Mucosa of stomach (tissue), 1 donor: ENCODE results near the gene MRPL11.
"Not testable (repeated sequence)": the region's sequence is repeated elsewhere in the genome, so short reads cannot be mapped to it uniquely, and the experiment has no call there.

Experiments
- H3K27me3 ChIP-seq: one replicate; pipeline ENCODE4 v1.7.0; 2013; ENCODE audit warnings: mild to moderate bottlenecking, low read length; ENCODE audit not compliant: control insufficient read depth, insufficient read depth
- H3K36me3 ChIP-seq: one replicate; pipeline ENCODE4 v1.7.0; 2013; ENCODE audit warnings: low read length; ENCODE audit not compliant: control insufficient read depth, insufficient read depth
- H3K4me1 ChIP-seq: one replicate; pipeline ENCODE4 v1.7.0; 2013; ENCODE audit warnings: mild to moderate bottlenecking, low read length; ENCODE audit not compliant: control insufficient read depth, insufficient read depth
- H3K4me3 ChIP-seq: one replicate; pipeline ENCODE4 v1.7.0; 2013; ENCODE audit warnings: low read length
- H3K9ac ChIP-seq: one replicate; pipeline ENCODE4 v1.7.0; 2013; ENCODE audit warnings: mild to moderate bottlenecking, low read length, moderate library complexity
- H3K9me3 ChIP-seq: one replicate; pipeline ENCODE4 v1.7.0; 2013; ENCODE audit warnings: mild to moderate bottlenecking, low read length, moderate library complexity; ENCODE audit not compliant: control insufficient read depth
- donor health status: Pancreatic carcinoma.

The MRPL11 gene

DNA sequence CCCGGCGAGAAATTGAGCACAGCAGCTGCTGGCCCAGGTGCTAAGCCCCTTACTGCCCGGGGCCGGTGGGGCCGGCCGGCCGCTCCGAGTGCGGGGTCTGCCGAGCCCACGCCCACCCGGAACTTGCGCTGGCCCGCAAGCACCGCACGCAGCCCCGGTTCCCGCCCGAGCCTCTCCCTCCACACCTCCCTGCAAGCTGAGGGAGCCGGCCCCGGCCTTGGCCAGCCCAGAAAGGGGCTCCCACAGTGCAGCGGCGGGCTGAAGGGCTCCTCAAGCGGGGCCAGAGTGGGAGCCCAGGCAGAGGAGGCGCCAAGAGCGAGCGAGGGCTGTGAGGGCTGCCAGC is 2.3 kb upstream of the MRPL11 start:
- H3K4me3 ChIP-seq, H3K9ac ChIP-seq, H3K36me3 ChIP-seq, H3K27me3 ChIP-seq, H3K4me1 ChIP-seq, H3K9me3 ChIP-seq: not testable (repeated sequence)

DNA sequence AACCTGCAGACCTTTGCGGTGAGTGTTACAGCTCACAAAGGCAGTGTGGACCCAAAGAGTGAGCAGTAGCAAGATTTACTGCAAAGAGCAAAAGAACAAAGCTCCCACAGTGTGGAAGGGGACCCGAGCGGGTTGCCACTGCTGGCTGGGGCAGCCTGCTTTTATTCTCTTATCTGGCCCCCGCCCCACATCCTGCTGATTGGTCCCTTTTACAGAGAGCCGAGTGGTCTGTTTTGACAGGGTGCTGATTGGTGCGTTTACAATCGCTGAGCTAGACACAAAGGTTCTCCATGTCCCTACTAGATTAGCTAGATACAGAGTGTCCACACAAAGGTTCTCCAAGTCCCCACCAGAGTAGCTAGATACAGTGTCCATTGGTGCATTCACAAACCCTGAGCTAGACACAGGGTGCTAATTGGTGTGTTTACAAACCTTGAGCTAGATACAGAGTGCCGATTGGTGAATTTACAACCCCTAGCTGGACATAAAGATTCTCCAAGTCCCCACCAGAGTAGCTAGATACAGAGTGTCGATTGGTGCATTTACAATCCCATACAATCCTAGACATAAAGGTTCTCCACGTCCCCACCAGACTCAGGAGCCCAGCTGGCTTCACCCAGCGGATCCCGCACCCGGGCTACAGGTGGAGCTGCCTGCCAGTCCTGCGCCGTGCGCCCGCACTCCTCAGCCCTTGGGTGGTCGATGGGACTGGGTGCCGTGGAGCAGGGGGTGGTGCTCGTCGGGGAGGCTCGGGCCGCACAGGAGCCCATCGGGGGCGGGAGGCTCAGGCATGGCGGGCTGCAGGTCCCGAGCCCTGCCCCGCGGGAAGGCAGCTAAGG is 1.7 kb upstream of the MRPL11 start:
- not testable (repeated sequence) for H3K4me3 ChIP-seq, H3K36me3 ChIP-seq, H3K9ac ChIP-seq, H3K9me3 ChIP-seq, H3K27me3 ChIP-seq, H3K4me1 ChIP-seq

DNA sequence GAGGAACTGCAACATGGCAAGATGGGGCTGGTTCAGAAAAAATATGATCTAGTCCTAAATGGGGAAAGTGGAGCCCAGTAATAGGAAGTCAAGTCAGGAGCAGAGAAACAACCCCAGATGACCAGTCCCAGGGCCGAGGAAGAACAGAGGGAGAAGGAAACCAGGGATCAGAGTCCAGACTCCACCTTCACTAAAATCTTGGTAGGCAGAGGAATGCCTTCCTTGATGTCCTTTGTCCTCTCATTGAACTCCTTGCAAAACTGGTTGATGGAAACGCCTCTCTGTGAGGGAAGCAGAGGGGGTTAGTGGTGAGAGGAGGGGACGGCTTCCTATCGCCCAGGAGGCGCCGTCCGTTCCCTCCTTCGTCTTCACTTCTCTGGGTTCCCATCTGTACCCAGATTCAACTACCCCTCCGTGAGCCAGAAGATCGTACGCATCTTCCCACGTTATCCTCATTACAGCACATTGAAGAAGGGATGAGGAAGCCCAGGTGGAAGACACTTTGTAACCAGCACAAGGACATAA is 607 bp downstream of the MRPL11 start:
- H3K9ac ChIP-seq = peak overlapping the region; percentile 78
- no peaks in the 10 kb centered on the region for H3K4me1 ChIP-seq
- peak overlapping the region; percentile 71 for H3K4me3 ChIP-seq
- no peaks in the 10 kb centered on the region for H3K9me3 ChIP-seq
- no peaks in the 10 kb centered on the region for H3K27me3 ChIP-seq
- H3K36me3 ChIP-seq = no peaks in the 10 kb centered on the region

DNA sequence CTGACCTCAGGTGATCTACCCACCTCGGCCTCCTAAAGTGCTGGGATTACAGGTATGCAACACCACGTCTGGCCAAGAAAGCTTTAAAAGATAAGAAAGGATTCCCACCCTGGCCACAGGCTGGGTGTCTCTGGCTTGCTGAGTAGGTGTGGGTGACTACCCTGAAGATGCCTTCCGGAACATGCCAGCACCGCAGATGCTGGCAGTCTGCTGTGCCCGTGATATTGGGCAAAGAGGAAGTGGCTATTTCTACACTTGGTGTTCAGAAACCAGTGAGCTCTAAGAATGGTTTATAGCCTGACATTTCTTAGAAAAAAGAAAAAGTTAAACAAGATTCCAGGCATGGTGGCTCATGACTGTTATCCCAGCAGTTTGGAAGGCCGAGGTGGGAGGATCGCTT is 6.1 kb downstream of the MRPL11 start:
- Histone ChIP-seq H3K9ac (no peak overlapping the region), H3K4me1 (no peaks in the 10 kb centered on the region), H3K4me3 (no peak overlapping the region), H3K9me3 (no peaks in the 10 kb centered on the region), H3K36me3 (no peaks in the 10 kb centered on the region), H3K27me3 (no peaks in the 10 kb centered on the region)

DNA sequence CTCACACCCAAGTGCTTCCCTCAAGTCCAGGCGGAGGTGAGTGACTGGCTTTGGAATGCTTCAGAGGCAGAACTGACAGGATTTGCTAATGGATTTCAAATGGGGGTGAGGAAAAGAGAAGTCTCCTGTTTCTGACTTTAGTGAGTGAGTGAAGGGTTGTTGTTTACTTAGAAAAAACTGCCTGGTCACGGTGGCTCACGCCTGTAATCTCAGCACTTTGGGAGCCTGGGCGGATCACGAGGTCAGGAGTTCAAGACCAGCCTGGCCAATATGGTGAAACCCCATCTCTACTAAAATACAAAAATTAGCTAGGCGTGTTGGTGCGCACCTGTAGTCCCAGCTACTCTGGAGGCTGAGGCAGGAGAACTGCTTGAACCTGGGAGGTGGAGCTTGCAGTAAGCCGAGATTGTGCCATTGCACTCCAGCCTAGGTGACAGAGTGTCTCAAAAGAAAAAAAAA is 6.7 kb downstream of the MRPL11 start:
- not testable (repeated sequence) for H3K4me3 ChIP-seq, H3K9ac ChIP-seq, H3K27me3 ChIP-seq, H3K36me3 ChIP-seq, H3K4me1 ChIP-seq, H3K9me3 ChIP-seq

DNA sequence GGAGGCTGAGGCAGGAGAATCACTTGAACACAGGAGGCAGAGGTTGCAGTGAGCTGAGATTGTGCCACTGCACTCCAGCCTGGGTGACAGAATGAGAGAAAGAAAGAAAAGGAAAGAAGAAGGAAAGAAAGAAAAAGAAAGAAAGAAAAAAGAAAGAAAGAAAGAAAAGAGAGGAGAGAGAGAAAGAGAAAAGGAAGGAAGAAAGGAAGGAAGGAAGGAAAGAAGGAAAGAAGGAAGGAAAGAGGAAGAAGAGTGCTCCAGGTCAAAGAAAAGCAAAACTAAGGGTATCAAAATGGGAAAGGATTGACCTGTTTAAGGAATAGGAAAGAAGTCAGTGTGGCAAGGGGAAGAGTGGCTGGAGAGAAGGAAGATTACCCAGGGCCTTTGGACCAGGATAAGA is 7.4 kb downstream of the MRPL11 start:
- H3K9ac ChIP-seq, H3K36me3 ChIP-seq, H3K4me3 ChIP-seq, H3K9me3 ChIP-seq, H3K27me3 ChIP-seq, H3K4me1 ChIP-seq: not testable (repeated sequence)

DNA sequence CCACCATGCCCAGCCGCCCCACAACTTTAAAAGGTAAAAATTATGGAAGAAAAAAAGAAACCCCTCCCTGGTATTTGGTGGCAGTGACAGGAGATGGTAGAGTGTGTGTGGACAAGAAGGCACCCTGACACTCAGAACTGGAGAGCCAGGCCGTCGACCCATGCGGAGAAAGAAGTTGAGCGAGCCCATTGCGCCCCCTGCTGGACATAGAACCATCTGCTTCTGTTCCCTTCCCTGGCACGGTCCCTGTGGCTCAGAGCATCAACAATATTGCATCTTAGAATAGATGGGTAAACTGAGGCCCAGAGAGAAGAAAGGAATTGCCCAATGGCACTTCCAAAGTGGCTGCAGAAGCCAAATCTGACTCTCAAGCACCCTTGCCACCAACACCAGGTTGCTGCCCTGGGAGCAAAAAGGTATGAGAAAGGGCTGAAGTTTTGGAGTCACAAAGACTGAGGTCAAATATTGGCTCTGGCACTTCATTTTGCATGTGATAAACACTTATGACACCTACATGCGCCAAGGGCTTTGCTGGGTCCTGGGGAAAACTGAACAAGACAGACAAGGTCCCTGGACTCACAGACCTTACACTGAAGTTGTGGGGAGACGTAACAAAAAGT is 8.6 kb downstream of the MRPL11 start:
- Histone ChIP-seq H3K4me1 (no peaks in the 10 kb centered on the region), H3K27me3 (no peaks in the 10 kb centered on the region), H3K4me3 (no peak overlapping the region), H3K9ac (no peak overlapping the region), H3K9me3 (no peaks in the 10 kb centered on the region), H3K36me3 (no peaks in the 10 kb centered on the region)

DNA sequence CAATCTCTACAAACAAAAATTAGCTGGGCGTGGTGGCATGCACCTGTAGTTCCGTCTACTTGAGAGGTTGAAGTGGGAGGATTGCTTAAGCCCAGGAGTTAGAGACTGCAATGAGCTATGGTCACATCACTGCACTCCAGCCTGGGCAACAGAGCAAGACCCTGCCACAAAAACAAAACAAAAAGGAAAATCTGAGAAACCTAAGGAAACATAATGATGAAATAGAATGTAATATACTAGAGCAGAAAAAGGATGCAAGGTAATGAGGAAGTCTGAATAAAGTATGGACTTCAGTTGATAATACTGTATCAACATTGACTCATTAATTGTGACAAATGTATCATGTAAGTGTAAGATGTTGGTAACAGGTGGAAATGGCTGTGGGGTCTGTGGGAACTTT is 9.7 kb downstream of the MRPL11 start:
- no peaks in the 10 kb centered on the region for H3K27me3 ChIP-seq
- H3K36me3 ChIP-seq = no peaks in the 10 kb centered on the region
- H3K4me1 ChIP-seq = no peaks in the 10 kb centered on the region
- H3K4me3 ChIP-seq = no peak overlapping the region
- H3K9me3 ChIP-seq = no peaks in the 10 kb centered on the region
- no peak overlapping the region for H3K9ac ChIP-seq

DNA sequence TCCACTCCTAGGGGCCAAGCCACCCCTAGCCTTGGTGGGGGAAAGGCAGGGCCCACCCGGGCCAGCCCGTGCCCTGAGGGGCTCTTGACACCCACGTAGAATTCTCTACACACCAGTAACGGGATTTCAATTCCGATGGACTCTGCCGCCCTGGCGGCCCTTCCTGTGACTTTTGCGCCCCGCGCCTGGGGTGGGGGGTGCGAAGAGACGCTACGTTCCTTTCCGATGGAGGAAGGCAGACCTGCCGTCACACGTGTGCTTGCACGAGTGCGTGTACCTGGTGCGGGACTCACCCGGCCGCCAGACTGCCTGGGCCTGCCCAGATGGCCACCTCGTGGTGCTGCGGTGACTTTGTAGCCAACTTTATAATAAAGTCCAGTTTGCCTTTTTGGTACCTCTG is 12.3 kb downstream of the MRPL11 start:
- H3K4me3 ChIP-seq = no peak overlapping the region
- no peaks in the 10 kb centered on the region for H3K36me3 ChIP-seq
- H3K9me3 ChIP-seq = no peaks in the 10 kb centered on the region
- H3K27me3 ChIP-seq = no peaks in the 10 kb centered on the region
- no peaks in the 10 kb centered on the region for H3K4me1 ChIP-seq
- H3K9ac ChIP-seq = no peak overlapping the region

DNA sequence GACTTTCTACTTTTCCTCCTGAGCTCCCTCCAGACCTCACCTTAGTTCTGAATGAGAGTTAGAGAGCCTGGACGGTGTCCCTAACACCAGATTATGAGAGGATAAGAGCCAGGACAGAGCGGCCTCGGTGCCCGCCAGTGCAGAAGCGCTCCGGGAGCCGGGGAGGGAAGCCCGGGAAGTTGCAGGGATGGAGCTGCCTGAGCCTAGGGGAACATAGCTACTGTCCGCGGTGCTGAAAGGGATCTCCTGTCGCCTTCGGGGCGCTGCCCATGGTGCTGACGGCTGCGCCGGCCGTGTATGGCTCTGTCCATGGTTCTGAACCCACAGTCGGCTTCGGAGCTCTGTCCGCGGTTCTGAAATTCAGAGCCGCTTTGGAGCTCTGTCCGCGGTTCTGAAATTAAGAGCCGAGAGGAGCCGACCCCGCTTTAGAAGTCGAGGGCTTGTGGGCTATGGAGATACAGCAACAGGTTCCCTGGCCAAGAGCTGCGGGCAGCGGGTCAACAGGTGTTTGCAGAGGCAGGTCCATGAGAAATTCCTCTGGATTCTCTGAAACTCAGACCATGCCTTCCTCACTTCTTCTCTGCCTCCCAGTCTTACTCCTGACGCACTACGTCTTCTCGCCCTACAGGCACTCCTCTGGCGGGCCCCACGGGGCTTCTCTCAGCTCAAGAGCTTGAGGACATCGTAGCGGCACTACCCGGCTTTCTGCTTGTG is 17.0 kb downstream of the MRPL11 start:
- no peak overlapping the region for H3K9ac ChIP-seq
- H3K4me1 ChIP-seq = peaks cover 12% of the 10 kb centered on the region
- H3K4me3 ChIP-seq = no peak overlapping the region
- no peaks in the 10 kb centered on the region for H3K36me3 ChIP-seq
- no peaks in the 10 kb centered on the region for H3K9me3 ChIP-seq
- H3K27me3 ChIP-seq = peaks cover 24% of the 10 kb centered on the region

DNA sequence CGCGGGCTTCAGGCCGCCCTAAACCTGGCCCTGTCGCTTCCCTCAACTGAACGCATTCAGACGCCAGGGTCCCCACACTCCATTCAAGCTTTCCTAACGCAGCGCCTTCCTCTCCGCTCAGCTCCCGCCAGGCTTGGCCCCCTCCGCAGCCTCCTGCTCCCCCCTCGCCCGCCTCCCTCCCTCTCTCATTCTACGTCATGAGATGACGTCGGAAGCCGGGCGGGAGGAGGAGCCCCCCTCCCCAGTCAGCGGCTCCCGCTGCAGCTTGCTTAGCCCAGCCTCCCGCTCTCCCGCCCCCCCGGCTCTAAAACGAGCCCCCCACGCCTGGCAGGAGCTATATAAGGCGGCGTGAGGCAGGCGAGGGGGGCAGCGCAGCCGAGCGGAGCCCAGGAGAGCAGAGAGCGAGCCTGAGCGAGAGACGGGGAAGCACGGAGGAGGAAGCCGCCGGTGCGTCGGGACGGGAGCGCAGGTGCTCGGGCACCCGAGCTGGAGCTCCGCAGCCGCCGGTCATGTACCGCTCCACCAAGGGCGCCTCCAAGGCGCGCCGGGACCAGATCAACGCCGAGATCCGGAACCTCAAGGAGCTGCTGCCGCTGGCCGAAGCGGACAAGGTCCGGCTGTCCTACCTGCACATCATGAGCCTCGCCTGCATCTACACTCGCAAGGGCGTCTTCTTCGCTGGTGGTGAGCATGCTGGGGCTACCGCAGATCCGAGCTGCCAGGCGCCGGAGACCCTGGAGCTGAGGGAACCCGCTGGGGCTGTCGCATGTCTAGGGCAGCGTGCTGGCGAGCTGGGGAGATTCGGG is 17.8 kb downstream of the MRPL11 start, which contains the start of gene NPAS4:
TSS of gene NPAS4 (plus strand) at position 365 of the 806 bp plus-strand sequence. CDS start at position 510, 145 bp downstream.
- no peak within 1 kb of the TSS for H3K9ac ChIP-seq
- H3K27me3 ChIP-seq = peaks cover 24% of the 10 kb centered on the region
- no peaks in the 10 kb centered on the region for H3K9me3 ChIP-seq
- no peak within 1 kb of the TSS for H3K4me3 ChIP-seq
- H3K4me1 ChIP-seq = peaks cover 12% of the 10 kb centered on the region
- no peaks in the 10 kb centered on the region for H3K36me3 ChIP-seq
